CD4-positive, alpha-beta T cell treated with Interleukin-17A for 1 hour (primary cell): ENCODE data around the gene SLC37A1.

Experiments
- DNase-seq: peaks from one replicate; pipeline ENCODE4 v3.0.0-alpha.2; 2020

The SLC37A1 gene

GRCh38 chr21:42597487-42598158, 84.0 kb downstream of the SLC37A1 start:
- no peak for DNase-seq

- no peak for DNase-seq
These were observed 84.6 kb downstream of the SLC37A1 start for GRCh38 chr21:42598159-42598735.

GRCh38 chr21:42599486-42599885, 85.8 kb downstream of the SLC37A1 start:
- DNase-seq = no peak

DNA sequence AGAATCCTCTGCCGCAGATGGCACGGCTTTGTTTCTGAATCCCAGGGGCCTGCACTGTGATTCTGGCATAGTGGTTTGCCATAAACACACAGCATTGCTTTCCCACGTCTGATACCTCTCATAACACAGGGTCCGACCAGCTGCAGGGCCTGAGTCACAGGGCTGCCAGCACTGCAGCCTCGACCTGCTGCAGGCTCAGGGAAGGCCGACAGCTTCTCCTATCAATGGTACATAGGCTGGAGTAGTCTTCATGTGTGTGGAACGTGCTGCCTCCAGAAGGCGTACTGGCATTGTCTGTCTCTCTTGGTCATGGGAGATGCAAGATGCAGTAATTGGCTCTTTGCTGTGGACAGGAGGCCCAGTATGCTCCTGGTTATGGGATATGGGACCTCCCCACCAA, 86.3 kb downstream of the SLC37A1 start:
- DNase-seq = no peak

GRCh38 chr21:42601656-42602055, 88.0 kb downstream of the SLC37A1 start:
- DNase-seq = no peak

- no peak for DNase-seq
These were observed 93.5 kb downstream of the SLC37A1 start for GRCh38 chr21:42607102-42607501.

- no peak for DNase-seq
These were observed 94.0 kb downstream of the SLC37A1 start for GRCh38 chr21:42607525-42608102.

DNA sequence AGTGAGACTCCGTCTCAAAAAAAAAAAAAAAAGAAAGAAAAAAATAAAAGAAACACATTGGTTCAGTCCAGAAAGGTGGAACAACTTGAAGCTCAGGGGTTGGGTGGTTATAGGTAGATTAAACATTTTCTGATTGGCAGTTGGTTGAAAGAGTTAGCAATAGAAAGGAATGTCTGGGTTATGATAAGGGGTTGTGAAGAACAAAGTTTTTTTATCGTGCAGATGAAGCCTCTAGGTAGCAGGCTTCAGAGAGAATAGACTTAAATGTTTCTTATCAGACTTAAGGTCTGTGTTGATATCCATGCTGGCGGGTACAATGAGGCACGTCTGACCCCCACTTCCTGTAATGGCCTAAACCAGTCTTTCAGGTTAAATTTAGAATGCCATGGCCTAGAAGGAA, 94.8 kb downstream of the SLC37A1 start:
- no peak for DNase-seq

- DNase-seq = peak; percentile 53
These were observed 96.2 kb downstream of the SLC37A1 start for GRCh38 chr21:42609811-42610210.

- no peak for DNase-seq
These were observed 98.2 kb downstream of the SLC37A1 start for GRCh38 chr21:42611852-42612251.

GRCh38 chr21:42612390-42612789, 98.7 kb downstream of the SLC37A1 start:
- no peak for DNase-seq

DNA sequence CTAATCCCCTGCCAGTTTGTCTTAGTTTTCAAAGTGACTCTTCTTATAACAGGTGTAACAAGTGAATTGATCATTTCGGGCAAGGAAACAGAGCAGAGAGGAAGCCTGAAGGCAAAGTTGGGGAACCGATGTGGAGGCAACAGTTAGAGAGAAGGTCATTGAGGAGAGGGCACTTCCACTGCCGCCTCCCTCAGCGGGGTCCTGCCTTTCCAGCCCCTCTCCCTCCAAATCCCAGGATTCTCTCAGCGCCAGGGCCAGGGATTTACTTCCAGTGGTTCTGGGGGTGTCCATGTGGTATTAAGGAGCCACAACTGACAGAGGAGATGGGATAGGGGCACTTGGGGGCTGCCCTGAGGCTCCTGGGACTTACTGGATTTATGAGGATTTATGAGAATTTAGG, 100.1 kb downstream of the SLC37A1 start:
- no peak for DNase-seq

DNA sequence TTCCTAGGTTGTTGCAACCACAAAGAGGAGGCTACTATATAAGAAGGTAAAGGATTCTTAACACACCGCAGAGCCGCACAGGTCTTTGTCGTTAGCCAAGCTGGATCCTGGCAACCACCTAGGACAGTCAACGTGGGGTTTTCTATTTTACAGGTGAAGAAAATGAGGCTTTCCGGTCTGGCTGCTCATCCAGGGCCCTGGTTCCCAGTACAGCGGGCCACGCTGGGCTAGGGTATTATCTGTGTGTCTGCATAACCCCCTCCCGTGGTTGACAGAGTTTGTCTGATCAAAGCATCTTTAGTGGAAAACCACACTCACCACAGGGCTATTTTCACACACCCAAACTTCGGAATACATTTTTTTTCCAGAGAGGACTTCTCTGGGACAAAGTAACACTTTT, 100.7 kb downstream of the SLC37A1 start:
- DNase-seq = peak; percentile 68

DNA sequence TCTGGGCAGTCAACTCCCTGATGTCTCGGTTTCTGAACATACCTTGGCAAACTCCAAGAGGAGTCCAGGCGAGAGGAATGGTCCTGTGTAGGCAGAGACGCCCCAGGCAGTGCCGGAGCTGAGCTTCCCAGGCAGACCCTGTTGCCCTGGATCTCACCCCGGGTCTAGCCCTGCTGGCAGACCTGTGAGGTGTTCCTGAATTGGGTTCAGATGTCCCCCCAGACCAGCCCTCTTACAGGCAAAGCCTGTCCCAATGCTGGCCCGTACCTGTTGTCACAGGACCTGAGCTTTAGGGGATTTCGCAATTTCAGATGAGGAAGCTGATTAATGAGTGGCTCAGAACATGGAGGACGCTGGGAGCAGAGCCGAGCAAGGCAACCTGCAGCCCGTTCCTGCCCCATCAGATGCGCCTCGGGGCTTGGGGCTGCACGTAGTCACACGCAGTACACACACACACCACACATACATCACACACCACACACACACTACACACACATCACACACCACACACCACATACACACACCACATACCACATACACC, 101.2 kb downstream of the SLC37A1 start:
- peak; percentile 69 for DNase-seq

DNA sequence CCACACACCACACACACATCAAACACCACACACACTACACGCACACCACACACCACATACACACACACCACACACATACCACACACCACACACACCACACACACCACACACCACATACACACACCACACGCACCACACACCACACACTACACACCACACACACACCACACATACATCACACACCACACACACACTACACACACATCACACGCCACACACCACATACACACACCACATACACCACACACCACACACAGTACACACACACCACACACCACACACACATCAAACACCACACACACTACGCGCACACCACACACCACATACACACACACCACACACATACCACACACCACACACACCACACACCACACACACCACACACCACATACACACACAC, 101.7 kb downstream of the SLC37A1 start:
- DNase-seq = peak; percentile 16

GRCh38 chr21:42615924-42616323, 102.3 kb downstream of the SLC37A1 start:
- no peak for DNase-seq

DNA sequence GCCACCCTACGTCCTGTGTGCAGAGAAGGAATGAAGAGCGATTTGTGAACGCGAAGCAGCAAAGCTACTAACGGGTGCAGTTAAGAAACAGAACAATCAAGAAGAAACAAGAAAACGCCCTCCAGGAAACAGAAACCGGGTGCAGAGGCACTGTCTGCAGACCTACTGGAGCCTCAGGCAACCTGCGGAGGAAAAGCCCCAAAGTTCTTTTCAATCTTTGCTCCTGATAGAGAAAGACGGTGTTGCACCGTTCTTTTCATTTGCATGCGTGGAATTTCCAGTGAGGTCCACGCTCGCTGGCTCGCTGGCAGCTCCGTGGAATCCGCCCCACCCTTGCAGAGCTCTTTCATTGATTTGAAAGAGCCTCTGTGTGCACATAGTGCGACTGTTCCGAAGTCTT, 102.8 kb downstream of the SLC37A1 start:
- DNase-seq = peak; percentile 24

- DNase-seq = no peak
These were observed 103.3 kb downstream of the SLC37A1 start for GRCh38 chr21:42616941-42617340.

DNA sequence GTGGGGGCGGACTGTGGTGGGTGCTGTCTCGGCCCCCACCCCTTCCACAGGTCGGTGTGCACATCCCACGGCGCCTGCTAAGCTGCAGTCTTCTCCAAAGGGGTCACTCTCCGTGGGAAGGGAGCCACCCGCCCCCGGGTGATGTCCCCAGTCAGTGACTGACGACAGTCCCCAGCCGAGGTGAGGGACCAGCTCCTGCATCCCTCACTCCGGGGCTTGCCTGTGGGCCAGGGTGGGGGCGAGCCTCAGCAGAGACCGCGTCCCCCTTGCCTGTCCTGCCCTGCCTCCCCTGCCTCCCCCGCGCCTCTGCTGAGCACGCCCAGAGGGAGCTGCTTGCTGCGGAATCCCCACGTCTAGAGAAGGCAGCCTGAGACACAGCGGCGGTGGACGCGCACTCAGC, 103.8 kb downstream of the SLC37A1 start:
- DNase-seq = no peak

DNA sequence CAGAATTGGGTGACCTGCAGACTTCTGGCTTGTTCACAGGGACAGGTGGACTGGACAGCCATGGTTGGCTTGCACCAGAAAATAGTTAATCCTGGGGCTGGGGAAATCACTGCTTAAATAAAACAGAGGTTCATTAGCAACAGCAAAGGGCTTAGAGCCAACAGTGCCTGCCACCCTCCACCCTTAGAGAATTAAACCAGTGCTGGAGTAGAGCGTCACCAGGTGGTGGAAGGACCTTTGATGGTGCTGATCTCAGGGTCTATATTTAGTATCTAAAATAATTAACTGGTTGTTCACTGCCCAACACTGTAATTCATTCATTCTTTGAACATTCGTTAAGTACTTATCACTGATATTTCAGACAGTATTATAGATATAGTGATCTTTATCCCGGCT, 105.1 kb downstream of the SLC37A1 start:
- DNase-seq = no peak

- DNase-seq = no peak
These were observed 105.5 kb downstream of the SLC37A1 start for GRCh38 chr21:42619166-42619565.

GRCh38 chr21:42619841-42620240, 106.2 kb downstream of the SLC37A1 start:
- DNase-seq = no peak

DNA sequence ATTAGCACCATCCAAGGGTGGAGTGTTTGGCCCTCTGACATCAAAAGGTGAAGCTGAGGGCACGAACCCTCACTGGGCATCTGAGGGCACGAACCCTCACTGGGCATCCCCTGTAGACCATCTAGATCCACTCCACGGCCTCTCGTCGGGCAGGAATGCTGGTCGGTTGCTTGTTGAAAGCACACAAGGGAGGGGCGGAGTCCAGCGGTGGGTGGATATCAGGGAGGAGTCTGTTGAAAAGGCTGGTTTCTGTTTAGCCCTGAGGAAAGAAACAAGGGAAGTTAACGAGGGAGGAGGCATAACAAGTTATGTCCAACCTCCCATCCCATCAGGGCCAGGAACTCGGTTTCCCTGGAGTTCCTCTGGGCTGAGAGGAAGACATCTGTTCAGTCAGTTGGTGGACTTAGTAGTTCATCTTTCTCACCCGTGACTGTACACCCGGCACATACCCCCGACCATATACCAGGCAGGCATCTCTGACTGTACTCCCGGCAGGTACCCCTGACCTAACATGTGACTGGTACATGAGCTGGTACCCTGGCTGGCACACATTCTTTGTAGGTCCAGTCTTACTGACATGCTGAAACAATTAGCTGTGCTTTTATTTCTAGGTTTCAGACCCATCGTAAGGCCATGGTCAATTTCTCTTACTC, 107.6 kb downstream of the SLC37A1 start:
- no peak for DNase-seq

- DNase-seq = no peak
These were observed 108.1 kb downstream of the SLC37A1 start for GRCh38 chr21:42621819-42622177.
